Mesothelial cell of epicardium (in vitro differentiated cells): ENCODE results near the gene GOLGA7B. TPM values are rescaled to one million over a fixed set of nuclear protein-coding genes. Genes with fewer than 3 reads are reported as not detected.

Experiments
- DNase-seq, 2 experiments: peaks; one replicate each; pipeline ENCODE4 v3.0.0; 2021; ENCODE audit warnings: low spot score in 2 of 2; ENCODE audit not compliant: unreplicated experiment in 2 of 2
- H3K27ac Mint-ChIP-seq: 2 replicates; pipeline ENCODE4 v1.8.0; 2021; ENCODE audit warnings: mixed read lengths
- H3K27me3 Mint-ChIP-seq: 2 replicates; pipeline ENCODE4 v1.8.0; 2021; ENCODE audit warnings: low read depth, mixed read lengths
- H3K36me3 Mint-ChIP-seq: 2 replicates; pipeline ENCODE4 v1.8.0; 2021; ENCODE audit warnings: mixed read lengths
- H3K4me1 Mint-ChIP-seq: 2 replicates; pipeline ENCODE4 v1.8.0; 2021; ENCODE audit warnings: mixed read lengths
- H3K4me3 Mint-ChIP-seq: 2 replicates; pipeline ENCODE4 v1.8.0; 2021; ENCODE audit warnings: mild to moderate bottlenecking, moderate library complexity, mixed read lengths
- H3K9me3 Mint-ChIP-seq: 2 replicates; pipeline ENCODE4 v1.8.0; 2021; ENCODE audit warnings: mixed read lengths
- total RNA-seq: library from RNA; stranded (reverse); gene quantifications from 3 replicates; pipeline ENCODE4 v1.2.1, GENCODE V29; 2021
- TF ChIP-seq, protein P1 (sequence below): fragments of 200-600 bp; sonication (generic); IDR thresholded peaks from one replicate; pipeline ENCODE4 v1.5.0; 2021; ENCODE audit warnings: antibody characterized with exemption; ENCODE audit not compliant: unreplicated experiment

Gene GOLGA7B
- total RNA-seq, 1 donor from 2014 or later, result 0.16 TPM

DNA sequence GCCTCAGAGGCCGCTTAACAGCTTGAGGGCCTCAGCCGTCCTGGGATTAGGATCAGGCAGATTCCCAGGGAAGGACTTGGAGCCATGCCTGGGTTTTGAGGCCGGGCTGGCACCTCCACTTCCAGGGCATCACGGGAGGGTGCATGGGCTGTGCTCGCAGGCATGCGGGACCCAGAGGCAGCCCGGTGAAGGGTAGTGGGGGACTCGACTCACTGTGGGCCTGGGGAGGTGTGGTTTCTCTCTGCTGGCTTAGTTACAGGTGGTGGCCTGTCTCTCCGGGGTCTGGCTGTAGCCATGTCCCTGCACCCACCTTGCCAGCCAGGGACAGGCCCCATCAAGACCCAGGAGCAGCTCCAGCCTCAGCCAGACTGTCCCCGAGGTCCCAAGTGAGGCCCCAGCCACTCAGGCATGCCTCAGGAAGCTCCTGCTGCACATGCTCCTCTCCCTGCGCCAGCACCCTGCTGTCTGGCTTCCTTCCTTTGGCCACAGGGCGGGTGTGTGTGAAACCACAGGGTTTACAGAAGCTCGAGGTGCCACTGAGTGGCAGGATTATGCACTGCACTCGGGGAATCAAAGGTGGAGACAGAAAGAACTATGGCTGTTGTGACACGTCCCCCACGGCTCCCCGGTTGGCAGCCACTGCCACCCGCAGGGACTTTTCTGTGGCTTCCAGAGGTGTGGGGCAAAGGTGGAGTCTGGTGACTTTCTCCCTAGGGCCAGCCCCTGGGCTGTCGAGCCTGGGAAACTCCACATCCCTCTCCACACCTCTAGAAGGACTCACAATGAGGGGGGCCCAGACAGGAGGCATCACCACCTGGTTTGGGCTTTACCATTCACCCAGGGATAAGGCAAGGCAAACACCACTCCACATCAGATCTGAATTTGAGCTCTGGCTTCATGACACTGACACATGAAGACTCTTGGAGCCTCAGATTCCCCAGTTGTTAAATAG lies 19.7 kb downstream of the GOLGA7B start:
- Mint-ChIP-seq H3K27me3 (peaks cover 53% of the 10 kb centered on the region), H3K9me3 (no peaks in the 10 kb centered on the region), H3K4me3 (no peak overlapping the region), H3K27ac (no peak overlapping the region), H3K36me3 (no peaks in the 10 kb centered on the region), H3K4me1 (peaks cover 3% of the 10 kb centered on the region)
- TF ChIP-seq, protein P1, sequence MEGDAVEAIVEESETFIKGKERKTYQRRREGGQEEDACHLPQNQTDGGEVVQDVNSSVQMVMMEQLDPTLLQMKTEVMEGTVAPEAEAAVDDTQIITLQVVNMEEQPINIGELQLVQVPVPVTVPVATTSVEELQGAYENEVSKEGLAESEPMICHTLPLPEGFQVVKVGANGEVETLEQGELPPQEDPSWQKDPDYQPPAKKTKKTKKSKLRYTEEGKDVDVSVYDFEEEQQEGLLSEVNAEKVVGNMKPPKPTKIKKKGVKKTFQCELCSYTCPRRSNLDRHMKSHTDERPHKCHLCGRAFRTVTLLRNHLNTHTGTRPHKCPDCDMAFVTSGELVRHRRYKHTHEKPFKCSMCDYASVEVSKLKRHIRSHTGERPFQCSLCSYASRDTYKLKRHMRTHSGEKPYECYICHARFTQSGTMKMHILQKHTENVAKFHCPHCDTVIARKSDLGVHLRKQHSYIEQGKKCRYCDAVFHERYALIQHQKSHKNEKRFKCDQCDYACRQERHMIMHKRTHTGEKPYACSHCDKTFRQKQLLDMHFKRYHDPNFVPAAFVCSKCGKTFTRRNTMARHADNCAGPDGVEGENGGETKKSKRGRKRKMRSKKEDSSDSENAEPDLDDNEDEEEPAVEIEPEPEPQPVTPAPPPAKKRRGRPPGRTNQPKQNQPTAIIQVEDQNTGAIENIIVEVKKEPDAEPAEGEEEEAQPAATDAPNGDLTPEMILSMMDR, result peak; percentile 39
- peak in 1 of 2 experiments; percentile 67 for DNase-seq

DNA sequence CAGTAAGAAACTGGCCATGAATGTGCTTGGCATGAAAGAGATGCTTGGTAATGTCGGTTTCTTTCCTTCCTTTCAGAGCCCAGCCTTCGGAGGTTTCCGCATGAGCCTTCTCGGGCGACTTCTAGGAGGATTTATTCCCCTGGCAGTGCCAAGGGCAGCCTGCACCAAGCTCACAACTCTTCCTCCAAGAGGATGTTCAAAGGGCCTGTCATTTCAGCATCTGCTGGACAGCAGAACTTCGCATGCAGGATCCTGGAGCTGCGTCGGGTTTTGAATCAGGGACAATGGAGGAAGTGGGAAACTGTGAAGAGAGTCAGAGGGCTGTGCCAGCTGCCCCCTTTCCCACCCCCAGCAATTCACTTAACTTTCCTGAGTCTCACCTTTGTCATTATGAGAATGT lies 21.3 kb downstream of the GOLGA7B start:
- no peak overlapping the region for H3K4me3 Mint-ChIP-seq
- no peak for DNase-seq
- no peaks in the 10 kb centered on the region for H3K36me3 Mint-ChIP-seq
- TF ChIP-seq, protein P1, result no peak
- H3K27ac Mint-ChIP-seq, result no peak overlapping the region
- peaks cover 63% of the 10 kb centered on the region for H3K27me3 Mint-ChIP-seq
- H3K4me1 Mint-ChIP-seq, result peaks cover 3% of the 10 kb centered on the region
- H3K9me3 Mint-ChIP-seq, result no peaks in the 10 kb centered on the region

DNA sequence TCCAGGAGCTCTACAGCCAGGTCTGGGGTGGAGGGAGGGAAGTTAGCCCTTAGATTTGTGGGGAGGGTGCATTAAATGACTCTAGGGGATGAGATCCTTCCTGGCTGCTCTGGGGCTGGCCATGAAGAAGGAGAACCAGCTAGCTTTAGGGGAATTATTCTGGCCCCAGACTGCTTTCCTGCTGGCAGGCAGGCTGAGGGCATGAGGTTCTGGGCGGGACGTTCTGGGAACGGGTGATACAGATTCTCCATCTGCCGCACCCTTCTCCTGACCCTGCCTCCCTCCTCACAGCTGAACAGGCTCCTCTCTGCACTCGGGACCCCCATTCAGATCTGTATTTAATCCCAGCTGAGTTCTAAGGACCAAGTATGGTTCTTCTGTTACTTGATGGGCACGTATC lies 23.9 kb downstream of the GOLGA7B start:
- Mint-ChIP-seq H3K9me3 (no peaks in the 10 kb centered on the region), H3K4me3 (no peak overlapping the region), H3K27ac (no peak overlapping the region), H3K27me3 (peaks cover 75% of the 10 kb centered on the region), H3K4me1 (peaks cover 3% of the 10 kb centered on the region), H3K36me3 (no peaks in the 10 kb centered on the region)
- TF ChIP-seq, protein P1, result no peak
- no peak for DNase-seq

DNA sequence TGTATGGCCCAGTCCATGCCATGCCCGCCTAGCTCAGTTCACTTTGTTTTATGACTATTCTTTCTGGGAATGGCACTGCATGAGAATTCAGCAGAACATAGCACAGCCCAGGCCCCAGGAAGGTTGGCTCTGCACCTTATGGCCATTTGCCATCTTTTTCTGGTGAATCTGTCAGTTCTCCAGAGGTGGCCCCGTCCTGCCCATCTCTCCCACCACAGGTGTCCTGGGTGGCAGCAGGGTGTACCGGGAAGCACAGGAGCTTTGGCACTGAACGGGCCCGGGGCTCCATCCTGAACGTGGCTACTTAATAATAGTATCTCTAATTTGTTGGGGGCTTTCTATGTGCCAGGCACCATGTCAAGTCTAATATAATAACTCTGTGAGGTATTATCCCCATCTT lies 24.7 kb downstream of the GOLGA7B start:
- peaks cover 80% of the 10 kb centered on the region for H3K27me3 Mint-ChIP-seq
- peaks cover 1% of the 10 kb centered on the region for H3K4me1 Mint-ChIP-seq
- H3K36me3 Mint-ChIP-seq, result no peaks in the 10 kb centered on the region
- H3K4me3 Mint-ChIP-seq, result no peak overlapping the region
- no peak for DNase-seq
- H3K27ac Mint-ChIP-seq, result no peak overlapping the region
- TF ChIP-seq, protein P1, result no peak
- no peaks in the 10 kb centered on the region for H3K9me3 Mint-ChIP-seq

DNA sequence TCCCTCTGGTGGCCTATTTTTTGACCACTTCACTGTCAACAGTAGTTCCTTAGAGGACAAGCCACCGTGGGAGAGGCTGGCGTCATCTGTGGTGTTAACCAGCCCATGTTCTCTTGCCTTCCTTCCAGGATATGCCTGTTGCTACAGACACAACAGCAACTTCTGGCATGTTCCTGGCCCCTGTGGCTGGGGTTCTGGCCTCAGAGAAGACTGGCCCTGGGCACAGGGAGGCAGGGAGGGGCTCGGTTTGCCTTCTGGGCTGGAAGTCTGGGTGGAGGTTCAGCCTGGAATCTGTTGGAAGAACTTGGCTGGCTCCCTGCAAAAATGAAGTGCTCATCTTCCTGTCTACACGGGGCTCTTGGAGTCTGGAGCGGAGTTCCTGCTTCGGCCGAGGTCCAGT lies 25.7 kb downstream of the GOLGA7B start:
- H3K36me3 Mint-ChIP-seq, result no peaks in the 10 kb centered on the region
- H3K4me3 Mint-ChIP-seq, result no peak overlapping the region
- no peak for DNase-seq
- TF ChIP-seq, protein P1, result no peak
- no peak overlapping the region for H3K27ac Mint-ChIP-seq
- no peaks in the 10 kb centered on the region for H3K4me1 Mint-ChIP-seq
- H3K27me3 Mint-ChIP-seq, result peaks cover 69% of the 10 kb centered on the region
- H3K9me3 Mint-ChIP-seq, result no peaks in the 10 kb centered on the region
